Tibial artery (tissue), 4 donors: Measurements from ENCODE around the gene GHITM.
A peak's percentile ranks its signal among the peaks of the same experiment; 100 is the strongest.

Experiments
- DNase-seq, 2 donors: peaks; one replicate each; pipeline ENCODE4 v3.0.0-alpha.2; 2019
- H3K27ac ChIP-seq, 2 donors: fragments of 200-600 bp; sonication (generic) in 1 of 2; 1 replicate in 1 of 2; 2 replicates in 1 of 2; pipeline ENCODE4 v1.5.1; 2018 to 2019; ENCODE audit warnings: mild to moderate bottlenecking in 1 of 2
- H3K27me3 ChIP-seq, 2 donors: fragments of 200-600 bp; sonication (generic) in 1 of 2; one replicate each; pipeline versions ENCODE4 v1.5.1 to v1.6.0; 2016 to 2019
- H3K36me3 ChIP-seq, 3 donors: fragments of 200-600 bp; sonication (generic) in 2 of 3; one replicate each; pipeline ENCODE4 v1.5.1; 2016 to 2019; ENCODE audit warnings: mild to moderate bottlenecking in 2 of 3
- H3K4me1 ChIP-seq, 4 donors: fragments of 200-600 bp; sonication (generic) in 2 of 4; 1 replicate in 3 of 4; 2 replicates in 1 of 4; pipeline ENCODE4 v1.5.1; 2016 to 2019
- H3K4me3 ChIP-seq, 2 donors: fragments of 200-600 bp; sonication (generic) in 1 of 2; 1 replicate in 1 of 2; 2 replicates in 1 of 2; pipeline ENCODE4 v1.5.1; 2018 to 2019; ENCODE audit warnings: mild to moderate bottlenecking in 2 of 2
- H3K9me3 ChIP-seq, 3 donors: fragments of 200-600 bp; sonication (generic) in 1 of 3; one replicate each; pipeline ENCODE4 v1.5.1; 2016 to 2019
- intact Hi-C: fragments of 100-400 bp; cut with DNase I; formaldehyde crosslinking; loops from one replicate; pipeline ENCODE4 v1.15.0; 2023; ENCODE audit warnings: low total_unique reads
- TF ChIP-seq, protein P1 (sequence below), 2 experiments: fragments of 200-600 bp in 1 of 2; fragments of 450-650 bp in 1 of 2; IDR thresholded peaks; one replicate each; pipeline ENCODE4 v1.5.1; 2017 to 2019; ENCODE audit warnings: antibody characterized with exemption in 2 of 2, mild to moderate bottlenecking in 1 of 2, moderate library complexity in 1 of 2

The GHITM gene

DNA sequence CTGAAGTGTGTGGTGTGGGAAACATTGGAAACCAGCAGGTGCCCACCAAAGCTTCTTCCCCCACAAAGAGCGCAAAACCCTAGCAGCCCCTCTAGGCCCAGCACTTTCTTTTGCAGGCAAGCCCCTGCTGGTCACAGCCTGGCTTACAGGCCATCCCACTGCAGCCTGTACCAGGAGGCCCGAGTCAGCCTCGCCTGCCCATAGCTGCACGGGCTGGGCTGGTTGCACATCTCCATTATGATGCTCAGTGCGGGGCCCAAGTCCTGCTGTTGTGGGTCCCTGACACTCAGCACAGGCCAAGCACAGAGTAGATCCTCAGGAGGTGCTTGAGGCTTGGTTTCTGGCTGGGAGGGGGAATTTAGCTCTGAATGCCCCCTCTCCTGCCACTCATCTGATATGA lies 63.0 kb downstream of the GHITM start:
- no peak overlapping the region for H3K4me3 ChIP-seq
- H3K27ac ChIP-seq: no peak overlapping the region
- H3K9me3 ChIP-seq: no peaks in the 10 kb centered on the region
- intact Hi-C loops: no loop called here
- H3K4me1 ChIP-seq: no peaks in the 10 kb centered on the region
- H3K27me3 ChIP-seq: peaks cover 0 to 43% of the 10 kb centered on the region in 2 donors
- TF ChIP-seq, protein P1, sequence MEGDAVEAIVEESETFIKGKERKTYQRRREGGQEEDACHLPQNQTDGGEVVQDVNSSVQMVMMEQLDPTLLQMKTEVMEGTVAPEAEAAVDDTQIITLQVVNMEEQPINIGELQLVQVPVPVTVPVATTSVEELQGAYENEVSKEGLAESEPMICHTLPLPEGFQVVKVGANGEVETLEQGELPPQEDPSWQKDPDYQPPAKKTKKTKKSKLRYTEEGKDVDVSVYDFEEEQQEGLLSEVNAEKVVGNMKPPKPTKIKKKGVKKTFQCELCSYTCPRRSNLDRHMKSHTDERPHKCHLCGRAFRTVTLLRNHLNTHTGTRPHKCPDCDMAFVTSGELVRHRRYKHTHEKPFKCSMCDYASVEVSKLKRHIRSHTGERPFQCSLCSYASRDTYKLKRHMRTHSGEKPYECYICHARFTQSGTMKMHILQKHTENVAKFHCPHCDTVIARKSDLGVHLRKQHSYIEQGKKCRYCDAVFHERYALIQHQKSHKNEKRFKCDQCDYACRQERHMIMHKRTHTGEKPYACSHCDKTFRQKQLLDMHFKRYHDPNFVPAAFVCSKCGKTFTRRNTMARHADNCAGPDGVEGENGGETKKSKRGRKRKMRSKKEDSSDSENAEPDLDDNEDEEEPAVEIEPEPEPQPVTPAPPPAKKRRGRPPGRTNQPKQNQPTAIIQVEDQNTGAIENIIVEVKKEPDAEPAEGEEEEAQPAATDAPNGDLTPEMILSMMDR (IDR thresholded peaks at IDR 0.05): no peak
- H3K36me3 ChIP-seq: no peaks in the 10 kb centered on the region
- peak in 1 of 2 donors; percentile 45 for DNase-seq
